Activated naive CD4-positive, alpha-beta T cell (primary cell): ENCODE measurements around the gene ELAVL4.

ENCODE experiments used
- DNase-seq, 4 experiments: peaks; one replicate each; lab custom pipeline; 2025; lab: John Stamatoyannopoulos, UW

ELAVL4 gene

DNA sequence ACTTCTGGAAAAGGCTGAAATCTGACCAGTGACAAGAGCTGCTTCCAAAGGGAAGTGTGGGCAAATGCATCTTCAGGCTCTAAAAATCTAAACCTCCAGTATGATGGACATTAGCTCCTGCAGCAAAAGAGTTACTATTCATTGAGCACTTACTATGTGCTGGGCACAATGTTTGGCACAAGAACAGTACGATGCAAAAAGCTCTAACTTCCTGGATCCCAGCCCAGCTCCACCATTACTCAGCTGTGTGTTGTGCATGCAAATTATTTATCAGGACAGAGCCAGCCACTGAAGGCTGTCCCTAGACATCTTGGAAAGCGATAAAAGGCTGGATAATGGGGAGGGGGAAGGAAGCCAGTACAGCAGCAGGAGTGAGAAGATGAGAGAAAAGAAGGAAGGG, 143.5 kb downstream of the ELAVL4 start:
- DNase-seq, result no peak
